HG03442 (cell line): ENCODE measurements around the gene ITPR1.
A peak's percentile ranks its signal among the peaks of the same experiment; 100 is the strongest.

ENCODE experiments used
- ATAC-seq: cut with Tn5 transposase; IDR thresholded peaks from one replicate; pipeline ENCODE4 v1.9.1; 2021; ENCODE audit warnings: mild to moderate bottlenecking, moderate library complexity; ENCODE audit not compliant: unreplicated experiment

Gene ITPR1

DNA sequence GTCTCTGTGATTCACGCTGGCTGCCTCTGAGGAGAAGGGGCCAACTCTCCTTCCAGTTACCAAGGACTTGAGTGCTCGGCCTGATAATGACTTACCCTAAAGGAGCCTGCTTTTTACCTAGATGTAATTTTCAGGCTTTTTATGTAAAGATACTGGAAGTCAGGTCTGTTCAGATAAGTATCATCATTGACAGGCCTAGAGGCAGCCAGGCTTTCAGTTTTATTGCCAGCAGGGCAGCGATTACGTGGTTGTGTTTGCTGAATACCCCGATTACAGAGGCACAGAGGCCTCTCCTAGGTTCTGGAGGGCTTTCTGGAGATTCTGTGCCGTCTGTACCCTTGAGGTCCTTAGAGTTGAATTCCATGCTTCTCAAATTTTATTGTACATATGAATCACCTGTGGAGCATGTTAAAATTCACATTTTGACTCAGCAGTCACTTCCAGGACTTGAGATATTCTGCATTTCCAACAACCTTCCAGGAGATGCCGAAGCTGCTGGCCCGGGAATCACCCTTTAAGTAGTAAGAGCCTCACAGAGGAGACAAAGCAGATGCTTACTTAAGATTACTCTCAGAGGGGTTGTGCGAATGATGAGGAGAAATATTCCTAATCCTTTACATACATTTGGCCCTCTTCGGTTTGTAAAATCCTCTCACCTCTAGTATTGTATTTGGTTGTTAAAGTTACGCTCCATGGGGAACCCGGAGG is 326.0 kb downstream of the ITPR1 start:
- ATAC-seq: no peak

DNA sequence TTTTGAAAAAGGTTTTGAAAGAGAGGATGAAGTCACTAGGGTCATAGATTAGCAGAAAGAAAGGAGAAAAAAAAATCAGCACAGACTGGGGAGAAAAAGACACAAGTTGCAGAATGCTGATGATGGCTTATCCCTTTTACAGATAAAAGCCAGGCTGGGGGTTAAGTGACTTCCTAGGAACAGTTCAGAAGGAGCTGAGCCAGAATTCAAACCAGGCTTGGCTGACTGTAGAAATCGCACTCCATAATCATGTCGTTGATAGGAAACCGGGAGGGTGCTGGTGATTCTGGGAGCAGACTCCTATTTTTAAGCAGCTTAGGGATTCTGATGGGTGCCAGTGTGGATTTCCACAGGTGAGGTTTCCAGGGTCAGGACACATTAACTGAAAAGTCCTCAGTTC is 326.6 kb downstream of the ITPR1 start:
- no peak for ATAC-seq

DNA sequence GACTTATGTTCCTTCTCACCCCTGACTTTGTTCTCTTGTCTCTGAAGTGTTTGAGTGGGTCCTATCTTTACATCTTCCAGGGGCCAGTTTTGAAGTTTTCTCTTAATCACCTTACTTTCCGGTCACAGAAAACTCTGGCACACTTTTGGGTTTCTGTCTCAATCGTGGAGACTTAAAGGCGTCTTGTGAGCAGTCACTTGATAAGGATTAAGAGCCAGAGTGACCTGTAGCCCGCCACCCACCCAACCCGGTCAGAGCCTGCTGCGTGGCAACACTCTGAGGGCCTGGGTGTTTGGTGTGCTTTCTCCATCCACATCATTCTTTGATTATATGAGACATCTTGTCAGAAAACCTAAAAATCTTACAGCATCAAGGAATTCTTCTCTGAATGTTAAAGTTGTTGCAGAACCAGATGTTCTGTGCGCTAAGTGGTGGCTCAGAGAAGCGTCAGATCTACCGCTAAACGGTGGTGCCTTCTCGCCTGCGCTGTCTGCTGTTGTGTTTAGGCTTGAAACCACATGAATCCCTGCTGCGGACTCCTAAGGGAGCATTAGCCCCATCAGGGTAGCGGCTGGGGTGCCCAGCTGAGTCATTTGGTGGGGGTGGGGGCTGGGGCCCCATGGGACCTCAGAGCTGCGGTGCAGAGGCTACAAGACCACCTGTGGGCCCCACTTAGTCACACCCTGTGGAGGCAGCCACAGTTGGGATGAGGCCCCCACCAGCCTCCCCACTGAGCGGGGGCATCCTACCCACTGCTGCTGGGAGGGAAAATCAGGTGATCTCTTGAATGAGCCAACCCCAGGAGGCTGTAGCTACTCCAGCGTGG is 327.4 kb downstream of the ITPR1 start:
- no peak for ATAC-seq

DNA sequence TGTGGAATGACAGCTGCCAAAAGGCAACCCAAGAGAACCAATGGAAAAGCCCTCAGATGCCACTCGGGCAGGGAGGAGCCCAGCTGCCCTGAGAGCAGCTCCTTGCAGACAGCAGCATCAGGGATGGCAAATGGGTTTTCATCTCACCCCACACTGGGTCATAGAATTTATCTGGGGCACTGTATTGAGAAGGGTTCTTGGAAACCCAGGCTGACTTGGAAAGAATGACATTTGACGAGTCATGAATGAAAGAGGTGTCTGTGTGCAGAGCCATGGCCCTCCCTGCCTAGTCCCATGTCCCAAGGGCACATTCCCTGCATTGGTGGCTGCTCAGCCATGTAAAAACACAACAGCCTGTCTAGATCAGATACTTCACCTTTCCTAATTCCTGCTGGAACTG is 328.2 kb downstream of the ITPR1 start:
- no peak for ATAC-seq

DNA sequence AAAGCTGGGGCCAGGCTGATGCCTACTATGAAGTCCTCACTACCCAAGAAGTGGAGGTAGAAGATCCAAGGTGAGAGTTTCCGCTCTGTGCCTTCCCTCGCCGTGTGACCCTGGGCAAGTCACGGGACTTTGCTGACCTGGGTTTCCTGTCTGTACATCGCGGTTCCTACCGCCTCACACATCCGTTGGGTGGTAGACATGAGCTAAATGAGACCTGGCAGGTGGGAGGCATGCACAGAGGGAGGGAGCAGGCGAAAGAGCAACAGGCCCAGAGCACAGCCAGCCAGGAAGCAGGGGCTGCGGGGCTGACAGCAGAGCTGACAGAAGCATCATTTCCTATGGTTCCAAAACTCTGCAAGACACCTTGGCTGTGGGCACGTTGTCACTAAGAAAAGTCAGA is 328.8 kb downstream of the ITPR1 start:
- ATAC-seq: peak; percentile 57

DNA sequence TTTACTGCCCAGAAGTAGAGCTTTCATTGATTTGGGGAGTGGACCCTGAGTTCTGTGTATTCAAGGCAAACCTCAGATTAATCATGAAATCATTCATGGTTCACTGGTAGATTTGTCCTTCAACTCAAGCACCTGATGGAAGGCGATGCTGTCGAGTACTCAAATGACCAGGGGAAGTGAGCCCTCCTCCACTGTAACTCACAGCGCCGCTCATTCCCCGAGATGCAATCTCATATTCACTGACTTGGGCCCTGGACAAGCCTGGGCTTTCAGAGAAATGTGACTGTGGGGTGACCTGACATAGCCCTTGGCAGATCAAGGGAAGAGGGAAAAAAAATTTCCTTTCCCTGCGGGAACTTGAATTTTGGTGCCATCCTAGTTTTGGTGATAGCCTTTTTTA is 329.4 kb downstream of the ITPR1 start:
- no peak for ATAC-seq

DNA sequence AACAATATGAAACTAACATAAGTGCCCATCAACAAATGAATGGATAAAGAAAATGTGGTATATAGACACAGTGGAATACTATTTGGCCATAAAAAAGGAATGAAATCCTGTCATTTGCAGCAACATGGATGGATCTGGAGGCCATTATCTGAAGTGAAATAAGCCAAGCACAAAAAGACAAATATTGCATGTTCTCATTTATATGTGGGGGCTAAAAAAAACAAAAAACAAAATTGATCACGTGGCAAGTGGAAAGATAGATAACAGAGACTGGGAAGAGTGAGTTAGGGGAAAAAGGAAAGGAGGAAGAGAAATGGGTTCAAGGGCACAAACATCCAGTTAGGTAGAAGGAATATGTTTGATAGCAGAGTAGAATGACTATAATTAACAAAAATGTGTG is 330.2 kb downstream of the ITPR1 start:
- ATAC-seq: no peak

DNA sequence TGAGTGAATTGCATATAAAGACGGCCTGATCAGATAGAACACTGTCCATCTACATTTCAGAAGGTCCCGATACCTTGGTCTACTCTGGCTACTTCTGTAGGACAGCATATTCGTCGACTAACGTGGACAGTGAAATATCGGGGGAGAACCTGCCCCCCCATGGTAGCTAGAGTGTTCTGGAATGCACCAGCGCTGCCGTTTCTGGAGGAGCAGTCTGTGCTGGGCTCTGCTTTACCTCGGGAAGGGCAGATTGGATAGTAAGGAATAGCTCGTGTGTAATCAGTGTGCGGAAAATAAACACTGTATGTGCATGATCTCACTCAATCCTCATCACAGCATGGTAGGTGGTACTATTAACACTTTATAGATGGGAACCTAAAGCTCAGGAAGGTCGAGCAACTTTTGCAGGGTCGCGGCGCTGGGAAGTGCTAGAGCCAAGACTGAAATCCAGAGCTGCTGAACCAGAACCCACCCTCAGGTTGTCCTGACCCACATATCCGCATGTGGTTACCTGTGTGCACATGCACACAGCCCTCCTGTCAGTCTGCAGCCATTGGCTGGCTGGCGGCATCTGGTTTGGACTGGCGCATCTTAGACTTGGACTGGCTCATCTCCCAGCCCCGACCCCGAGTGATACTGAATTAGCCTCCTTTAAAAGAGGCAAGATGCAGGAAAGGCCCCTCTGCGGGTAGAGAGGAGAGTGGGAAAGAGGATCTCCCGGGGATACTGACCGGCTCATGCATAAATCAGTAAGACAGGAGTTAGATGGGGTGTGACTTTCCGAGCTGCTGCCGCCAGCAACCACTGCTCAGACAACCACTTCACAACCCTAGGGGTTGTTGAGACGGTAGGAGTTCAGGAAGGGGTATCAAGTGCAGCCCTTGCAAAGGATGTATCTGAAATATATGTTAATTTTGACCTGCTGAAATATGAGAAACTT is 331.1 kb downstream of the ITPR1 start:
- no peak for ATAC-seq

DNA sequence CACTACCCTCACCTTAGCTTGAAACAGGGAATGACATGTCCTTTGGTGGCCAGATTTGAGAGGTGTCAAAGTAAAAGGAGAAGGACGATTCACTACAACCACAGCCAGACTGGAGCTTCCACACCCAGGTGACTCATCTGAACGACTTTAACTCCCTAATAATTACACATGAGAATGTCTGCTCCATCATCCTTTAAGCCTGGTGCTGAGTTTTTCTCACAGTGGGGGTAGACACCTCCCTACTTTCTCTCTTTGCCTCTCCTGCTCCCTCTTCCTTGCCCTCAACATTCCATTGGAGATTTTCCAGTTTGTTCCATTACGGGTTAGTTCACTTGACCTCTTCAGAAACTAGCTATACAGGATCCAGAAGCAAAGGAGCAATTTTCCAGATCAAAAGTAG is 331.8 kb downstream of the ITPR1 start:
- no peak for ATAC-seq

DNA sequence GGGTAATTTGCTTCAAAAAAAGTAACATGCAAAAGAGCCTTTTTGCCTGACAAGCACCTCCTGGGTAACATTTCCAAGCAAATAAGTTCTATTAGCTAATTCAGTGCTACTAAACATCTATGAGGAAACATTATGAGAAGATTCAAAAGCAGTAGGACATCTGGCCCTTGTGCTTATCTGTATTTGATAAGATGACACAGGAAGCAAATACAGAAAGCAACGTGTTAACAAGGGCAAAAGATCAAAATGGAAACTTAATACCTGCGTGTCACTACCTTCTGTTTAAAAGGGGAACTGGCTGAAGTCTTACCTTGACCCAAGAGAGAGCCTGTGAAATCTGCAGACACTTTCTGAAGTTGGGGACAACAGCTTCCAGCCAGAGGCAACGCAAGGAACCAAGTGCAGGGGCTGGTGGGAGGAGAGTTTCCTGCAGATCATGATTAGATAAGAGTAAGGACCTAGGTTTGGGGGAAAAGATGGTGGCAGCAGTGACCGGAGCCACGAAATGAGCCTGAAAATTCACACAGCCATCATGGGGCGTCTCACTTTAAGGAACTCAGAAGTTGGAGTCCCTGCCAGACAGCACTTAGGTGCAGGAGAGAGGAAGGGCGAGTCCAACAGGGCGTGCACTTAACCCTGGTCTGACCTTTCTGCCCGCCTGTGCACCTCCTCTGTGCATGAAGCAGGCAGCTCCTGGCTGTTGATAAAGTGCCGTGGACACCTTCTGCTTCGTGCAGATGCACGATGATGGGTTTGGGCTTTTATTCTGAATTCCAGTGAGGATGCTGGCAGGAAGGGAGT is 332.5 kb downstream of the ITPR1 start:
- ATAC-seq: no peak

DNA sequence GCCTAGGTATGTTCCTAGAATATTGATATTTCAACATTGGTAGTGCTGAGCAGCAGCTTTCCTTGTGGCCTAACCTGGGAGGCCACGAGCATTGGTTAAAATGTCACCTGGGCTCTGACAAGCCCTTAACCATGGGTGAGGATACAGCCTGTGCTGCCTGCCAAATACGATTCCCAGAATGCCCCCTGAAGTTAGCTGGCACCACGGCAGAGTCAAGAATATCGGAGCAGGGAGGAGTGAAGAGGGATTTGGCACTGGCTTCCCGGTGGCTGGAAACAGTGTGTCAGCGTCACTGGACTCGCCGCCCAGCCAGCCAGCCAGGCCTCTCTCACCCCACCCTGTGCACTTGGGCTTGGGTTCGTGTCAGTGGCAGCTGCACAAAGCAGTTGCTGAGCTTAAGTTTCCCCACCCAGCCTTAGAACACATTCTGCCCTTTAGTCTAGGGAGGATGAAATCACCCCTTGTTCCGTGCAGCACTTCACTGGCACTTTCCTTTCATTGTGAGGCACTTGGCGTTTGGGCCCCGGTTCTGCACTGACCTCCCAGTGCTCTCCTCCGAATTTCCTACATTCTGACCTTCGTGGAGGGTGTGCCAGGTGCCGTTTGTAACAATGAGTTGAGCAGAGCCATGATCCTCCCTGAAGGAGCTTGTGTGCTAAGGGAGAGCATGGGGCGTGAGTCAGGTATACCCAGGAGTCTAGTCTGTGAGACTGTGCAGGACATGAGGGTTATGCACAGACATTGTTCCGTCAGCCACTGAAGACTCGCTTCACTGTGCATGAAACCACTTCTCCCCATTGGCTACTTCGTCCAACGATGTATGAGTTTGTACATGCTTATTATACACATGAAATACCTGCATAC is 333.3 kb downstream of the ITPR1 start:
- ATAC-seq: no peak

DNA sequence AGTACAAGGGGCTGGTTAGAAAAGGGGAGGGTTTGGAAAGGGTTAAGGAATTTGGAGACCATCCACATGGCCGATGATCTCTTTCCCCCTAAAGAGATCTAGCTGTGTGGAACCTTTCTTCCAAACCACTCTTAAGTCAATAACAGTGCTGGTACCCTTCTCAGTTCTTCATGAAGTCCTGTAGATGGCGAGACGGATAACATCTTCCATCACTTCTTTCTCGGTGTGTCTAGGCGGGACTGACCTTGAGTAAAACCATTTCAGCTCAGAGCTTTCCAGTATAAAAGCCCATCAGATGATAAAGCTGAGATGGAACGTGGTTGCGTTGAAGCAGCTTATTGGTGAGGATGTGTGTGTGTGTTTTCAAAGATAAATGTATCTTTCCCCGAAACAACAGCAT is 334.6 kb downstream of the ITPR1 start:
- no peak for ATAC-seq

DNA sequence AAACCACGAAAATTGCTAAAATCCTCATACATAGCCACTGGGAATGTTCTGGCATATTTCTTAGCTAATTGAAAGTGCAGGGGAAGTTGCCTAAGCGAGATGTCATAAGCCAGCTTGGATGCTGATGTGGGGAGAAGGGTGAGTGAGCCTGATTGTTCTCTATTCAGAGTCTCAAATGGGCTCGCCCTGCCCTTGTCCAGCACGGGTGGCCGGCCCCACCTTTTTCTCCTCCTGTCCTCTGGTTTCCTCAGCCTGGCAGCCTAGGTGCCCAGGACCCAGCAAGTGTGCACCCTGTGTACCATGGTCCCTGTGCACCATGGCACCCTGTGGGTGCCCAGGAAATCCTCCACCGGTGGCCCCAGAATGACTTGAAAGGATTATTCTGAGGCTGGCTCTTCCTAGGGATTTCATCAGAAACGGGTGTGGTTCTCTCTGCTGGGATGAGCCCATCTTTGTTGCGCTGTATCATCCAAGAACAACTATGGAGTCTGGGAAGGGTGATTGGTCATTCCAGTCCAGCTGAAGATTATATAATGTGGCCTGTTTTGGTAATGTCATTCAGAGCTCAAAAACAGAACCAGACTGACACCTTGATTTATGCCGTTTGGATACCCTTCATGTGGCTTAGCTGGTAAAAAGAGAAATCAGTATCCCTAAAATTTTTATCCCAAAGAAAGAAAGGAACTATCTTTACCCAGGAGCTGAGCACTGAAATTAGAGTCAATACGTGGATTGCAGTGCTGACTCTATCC is 335.3 kb downstream of the ITPR1 start:
- no peak for ATAC-seq

DNA sequence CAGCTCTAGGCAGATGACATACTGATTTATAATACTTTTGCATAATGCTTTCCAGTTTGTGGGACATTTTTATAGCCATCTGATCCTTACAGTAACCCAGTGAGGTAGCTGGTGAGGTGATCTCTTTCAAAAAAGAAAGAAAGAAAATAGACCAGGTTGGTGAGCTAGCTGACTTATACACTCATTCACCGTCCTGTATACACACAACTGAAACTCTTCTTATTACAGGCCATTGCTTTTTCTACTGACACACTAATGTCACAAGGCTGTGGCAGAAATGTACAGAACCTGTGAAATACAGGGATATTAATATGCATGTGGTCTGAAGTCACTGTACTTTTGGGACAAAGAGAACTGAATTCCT is 335.9 kb downstream of the ITPR1 start:
- peak; percentile 28 for ATAC-seq

DNA sequence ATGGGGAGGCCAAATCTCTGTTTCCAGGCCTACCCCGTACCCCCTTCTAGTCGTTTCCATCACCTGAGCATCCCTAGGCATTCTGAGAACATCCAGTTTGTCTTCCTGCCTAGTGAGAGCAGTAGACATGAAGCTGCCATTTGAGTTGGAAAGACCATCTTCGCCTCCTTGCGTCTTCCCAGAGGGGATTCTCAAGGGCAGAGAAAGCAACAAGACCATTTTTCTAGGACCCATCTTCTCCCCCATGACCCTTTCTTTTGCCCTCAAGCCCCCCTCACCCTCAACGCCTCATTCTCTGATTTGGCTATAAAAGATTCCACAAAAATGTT is 337.4 kb downstream of the ITPR1 start:
- ATAC-seq: no peak

DNA sequence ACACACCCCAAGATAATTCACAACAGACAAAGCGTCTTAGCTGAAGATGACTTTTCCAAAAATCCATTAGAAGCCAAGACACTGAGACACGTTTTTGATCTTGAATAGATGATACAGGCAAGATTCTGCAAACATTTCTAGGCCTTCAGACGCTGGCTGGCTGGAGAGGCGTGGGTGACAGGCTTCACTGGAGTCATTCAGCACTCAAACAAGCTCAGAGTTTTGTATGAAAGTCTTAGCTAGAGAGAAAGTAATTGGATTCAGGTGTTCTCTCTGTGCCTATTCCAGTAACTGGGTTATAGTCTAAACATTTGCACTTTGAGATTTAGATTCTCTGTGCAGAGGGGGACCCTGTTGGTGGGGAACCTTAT is 338.4 kb downstream of the ITPR1 start:
- no peak for ATAC-seq

DNA sequence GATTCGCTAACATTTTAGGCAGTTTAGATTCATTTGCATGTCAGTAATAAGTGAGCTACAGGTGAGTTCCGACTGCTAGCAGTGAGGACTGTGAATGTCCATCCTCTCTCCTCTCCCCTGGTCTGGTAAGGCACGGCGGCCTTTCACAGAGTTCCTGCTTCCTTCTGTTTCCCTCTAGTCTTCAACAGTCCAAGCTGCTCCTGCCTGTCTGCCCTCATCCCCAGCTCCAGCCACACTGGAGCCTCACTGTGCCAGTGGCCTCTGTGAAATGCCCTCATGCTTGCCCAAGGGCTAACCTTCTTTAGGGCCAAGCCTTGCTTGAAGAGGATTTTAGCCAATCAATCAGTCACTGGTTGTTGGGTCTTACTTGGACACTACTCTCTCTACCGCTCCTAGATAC is 340.3 kb downstream of the ITPR1 start:
- ATAC-seq: no peak

DNA sequence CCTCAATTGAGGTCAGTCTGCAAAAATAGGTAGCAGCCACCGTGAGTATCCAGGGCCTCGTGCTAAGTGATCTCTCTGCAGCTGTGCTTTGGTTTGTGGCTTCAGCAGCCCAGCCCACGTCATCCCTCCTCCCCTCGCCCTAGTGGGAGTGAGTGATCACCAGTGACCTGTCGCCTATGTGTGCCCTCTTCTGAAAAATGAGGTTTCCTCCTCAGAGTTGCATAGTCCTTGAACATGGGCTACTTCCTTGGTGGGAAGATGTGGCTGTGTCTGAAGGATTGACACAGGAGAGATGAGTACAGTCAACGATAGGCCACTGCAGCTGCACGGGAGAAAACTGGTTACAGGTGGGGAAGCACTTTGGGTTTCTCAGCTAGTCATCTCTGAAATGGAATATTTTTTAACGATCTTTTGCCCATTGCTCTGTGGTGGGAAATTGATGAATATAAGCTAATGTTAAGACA is 341.3 kb downstream of the ITPR1 start:
- ATAC-seq: peak; percentile 55

DNA sequence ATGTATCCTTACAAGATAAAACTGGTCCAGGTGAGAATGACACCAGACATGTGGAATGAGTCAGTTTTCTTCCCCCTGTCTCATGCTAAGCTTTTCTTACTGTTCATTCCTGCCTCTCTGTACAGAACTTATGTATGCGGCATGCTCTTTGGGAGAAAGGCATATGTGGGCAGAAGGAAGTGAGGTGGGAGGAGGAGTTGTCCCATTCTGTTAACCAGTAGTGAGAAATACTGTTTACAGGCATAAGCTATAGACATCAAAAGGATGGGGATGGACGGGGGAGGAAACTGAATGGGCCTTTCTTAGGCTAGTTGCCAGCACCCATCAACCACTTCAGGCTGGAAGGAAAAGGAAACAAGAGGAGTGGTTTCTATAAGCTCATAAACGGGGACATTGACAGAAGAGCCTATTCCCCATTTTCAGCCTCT is 342.5 kb downstream of the ITPR1 start:
- no peak for ATAC-seq
